Mucosa of gallbladder (tissue), 1 donor: ENCODE results near the gene SUPT3H. TPM values are rescaled to one million over a fixed set of nuclear protein-coding genes. Genes with fewer than 3 reads are reported as not detected.

Source experiments
- DNase-seq: peaks from one replicate; pipeline ENCODE4 v3.0.0-alpha.2; 2020; ENCODE audit warnings: low spot score
- total RNA-seq: library from RNA; stranded (reverse); gene quantifications from one replicate; pipeline ENCODE4 v1.2.1, GENCODE V29; 2021
- donor health status: DM: no; HTN: no; CAD: no.

The SUPT3H gene
- total RNA-seq, 1 donor from 2014 or later, result 5.1 TPM

GRCh38 chr6:44955145-44955544 is 422.6 kb downstream of the SUPT3H start:
- DNase-seq, result no peak

- no peak for DNase-seq
Observed at GRCh38 chr6:44954281-44954680, 423.5 kb downstream of the SUPT3H start.

- DNase-seq, result no peak
Observed at GRCh38 chr6:44951253-44951747, 426.4 kb downstream of the SUPT3H start.

GRCh38 chr6:44949596-44950201 is 428.0 kb downstream of the SUPT3H start:
- no peak for DNase-seq

- DNase-seq, result no peak
Observed at GRCh38 chr6:44943541-44943940, 434.2 kb downstream of the SUPT3H start.

- DNase-seq, result no peak
Observed at GRCh38 chr6:44942798-44943197, 434.9 kb downstream of the SUPT3H start.

- DNase-seq, result no peak
Observed at GRCh38 chr6:44942201-44942600, 435.5 kb downstream of the SUPT3H start.

GRCh38 chr6:44940367-44940766 is 437.4 kb downstream of the SUPT3H start:
- DNase-seq, result no peak

- DNase-seq, result no peak
Observed at GRCh38 chr6:44935693-44936300, 441.9 kb downstream of the SUPT3H start.

- DNase-seq, result no peak
Observed at GRCh38 chr6:44933108-44933507, 444.6 kb downstream of the SUPT3H start.

GRCh38 chr6:44932651-44933091 is 445.1 kb downstream of the SUPT3H start:
- no peak for DNase-seq

- DNase-seq, result no peak
Observed at GRCh38 chr6:44931385-44931784, 446.3 kb downstream of the SUPT3H start.

- DNase-seq, result no peak
Observed at GRCh38 chr6:44926556-44926955, 451.2 kb downstream of the SUPT3H start.

- DNase-seq, result no peak
Observed at GRCh38 chr6:44925100-44925739, 452.5 kb downstream of the SUPT3H start.

- DNase-seq, result no peak
Observed at GRCh38 chr6:44923444-44923843, 454.3 kb downstream of the SUPT3H start.

- peak; percentile 55 for DNase-seq
Observed at GRCh38 chr6:44921798-44922197, 455.9 kb downstream of the SUPT3H start.

GRCh38 chr6:44920952-44921491 is 456.7 kb downstream of the SUPT3H start:
- no peak for DNase-seq

GRCh38 chr6:44918671-44919296 is 458.9 kb downstream of the SUPT3H start:
- no peak for DNase-seq

- no peak for DNase-seq
Observed at GRCh38 chr6:44917430-44917829, 460.3 kb downstream of the SUPT3H start.

GRCh38 chr6:44915111-44915510 is 462.6 kb downstream of the SUPT3H start:
- DNase-seq, result no peak

GRCh38 chr6:44914141-44914540 is 463.6 kb downstream of the SUPT3H start:
- no peak for DNase-seq

- no peak for DNase-seq
Observed at GRCh38 chr6:44906761-44907160, 471.0 kb downstream of the SUPT3H start.
